Stimulated activated CD4-positive, alpha-beta T cell treated with anti-CD3 and anti-CD28 coated beads, Interleukin-12 subunit alpha, Interleukin-12 subunit beta, amount 100 ng/mL, for 24 hours (primary cell): ENCODE data around the gene MYO7B.

ENCODE experiments used
- DNase-seq, 2 experiments: peaks; one replicate each; pipeline ENCODE4 v3.0.0-alpha.2; 2020; ENCODE audit warnings: low read depth in 2 of 2

The MYO7B gene

DNA sequence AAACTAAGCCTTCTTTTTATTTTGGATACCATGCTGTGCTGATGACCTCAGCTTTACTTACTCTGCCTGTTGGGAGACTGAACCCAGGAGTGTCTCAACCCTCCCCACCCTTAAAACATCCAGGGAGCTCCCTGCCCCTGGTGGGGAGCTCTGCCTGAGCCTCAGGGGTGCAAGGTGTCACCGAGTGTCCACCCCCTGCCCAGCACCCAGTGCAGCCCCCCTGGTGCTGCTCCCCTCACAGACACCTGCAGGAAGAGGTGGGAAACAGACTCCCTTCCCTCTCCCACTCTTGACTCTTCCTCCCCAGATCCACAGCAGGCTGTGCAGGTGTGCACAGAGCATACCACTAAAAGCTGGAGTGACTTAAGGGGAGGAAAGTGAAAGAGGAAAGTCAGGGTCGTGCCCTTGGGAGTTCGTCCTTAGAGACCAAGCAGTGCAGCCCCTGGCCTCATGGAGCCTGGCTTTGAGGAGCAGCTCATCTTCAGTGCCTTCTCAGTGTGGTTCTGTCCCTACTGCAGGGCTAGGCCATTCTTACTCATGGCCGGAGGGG lies 51.3 kb downstream of the MYO7B start:
- DNase-seq: no peak

DNA sequence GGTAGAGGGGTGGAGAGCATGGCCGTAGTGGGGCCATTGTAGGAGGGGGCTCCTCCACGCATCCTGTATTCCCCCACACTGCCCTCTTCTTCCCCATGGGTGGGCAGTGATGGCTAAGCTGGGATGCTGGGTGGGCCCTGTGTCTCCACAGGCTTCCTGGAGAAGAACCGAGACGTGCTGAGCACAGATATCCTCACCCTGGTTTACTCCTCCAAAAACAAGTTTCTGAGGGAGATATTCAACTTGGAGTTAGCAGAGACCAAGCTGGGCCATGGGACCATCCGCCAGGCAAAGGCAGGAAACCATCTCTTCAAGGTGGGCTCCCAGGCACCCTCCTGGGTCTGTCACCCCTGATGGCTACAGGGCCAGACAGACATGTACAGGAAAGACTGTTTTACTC lies 52.8 kb downstream of the MYO7B start:
- no peak for DNase-seq

DNA sequence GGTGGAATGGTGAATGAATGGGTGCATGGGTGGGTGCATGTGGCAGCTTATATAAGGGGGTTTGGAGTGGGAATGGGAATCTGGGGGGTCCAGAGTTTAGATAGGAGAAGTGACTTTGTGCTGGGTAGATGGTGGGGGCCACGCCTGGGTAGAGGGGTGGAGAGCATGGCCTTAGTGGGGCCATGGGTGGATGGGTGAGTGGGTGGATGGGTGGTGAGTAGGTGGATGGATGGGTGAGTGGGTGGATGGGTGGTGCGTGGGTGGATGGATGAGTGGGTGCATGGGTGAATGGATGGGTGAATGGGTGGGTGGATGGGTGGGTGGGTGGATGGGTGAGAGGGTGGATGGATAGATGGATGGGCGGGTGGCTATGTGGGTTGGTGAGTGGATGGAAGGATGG lies 53.9 kb downstream of the MYO7B start:
- DNase-seq: no peak

DNA sequence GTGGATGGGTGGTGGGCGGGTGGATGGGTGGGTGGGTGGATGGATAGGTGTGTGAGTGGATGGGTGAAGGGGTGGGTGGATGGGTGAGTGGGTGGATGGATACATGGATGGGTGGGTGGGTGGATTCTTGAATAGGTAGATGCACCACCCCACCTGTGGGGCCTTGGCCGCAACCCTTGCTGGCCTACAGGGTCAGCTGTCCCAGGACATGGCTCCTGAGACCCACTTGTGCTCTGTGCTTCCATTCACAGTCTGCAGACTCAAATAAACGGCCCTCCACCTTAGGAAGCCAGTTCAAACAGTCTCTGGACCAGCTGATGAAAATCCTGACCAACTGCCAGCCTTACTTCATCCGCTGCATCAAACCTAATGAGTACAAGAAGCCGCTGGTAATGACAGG lies 54.4 kb downstream of the MYO7B start:
- no peak for DNase-seq

DNA sequence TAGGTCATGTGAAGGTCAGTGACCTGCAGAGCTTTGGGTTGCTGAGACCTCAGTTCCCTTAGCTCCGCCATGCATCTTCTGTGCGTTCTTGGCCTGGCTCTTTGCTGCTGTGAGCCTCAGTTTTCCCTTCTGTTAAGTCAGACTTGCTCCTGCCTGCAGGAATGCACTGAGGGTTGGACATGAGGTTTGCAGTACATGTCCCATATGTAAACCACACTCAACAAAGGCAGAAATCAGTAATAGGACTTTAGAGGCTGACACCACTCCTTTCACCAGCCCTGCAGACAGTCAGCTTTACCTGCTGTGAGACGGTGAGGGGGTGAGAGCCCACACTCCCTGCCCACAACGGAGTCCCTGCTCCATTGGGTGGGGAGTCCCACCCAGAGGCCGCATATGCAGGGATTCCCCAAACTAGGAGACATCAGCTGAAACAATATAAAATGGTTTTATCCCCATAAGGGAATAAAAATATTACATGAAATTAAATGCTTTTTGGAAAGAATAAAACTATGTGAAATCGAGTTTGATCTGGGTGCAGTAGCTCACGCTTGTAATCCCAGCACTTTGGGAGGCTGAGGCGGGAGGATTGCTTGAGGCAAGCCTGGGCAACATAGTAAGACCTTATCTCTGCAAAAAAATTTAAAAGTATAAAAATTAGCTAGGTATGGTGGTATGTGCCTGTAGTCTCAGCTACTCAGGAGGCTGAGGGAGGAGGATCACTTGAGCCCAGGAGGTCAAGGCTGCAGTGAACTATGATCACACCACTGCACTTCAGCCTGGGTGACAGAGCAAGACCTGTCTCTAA lies 55.1 kb downstream of the MYO7B start:
- DNase-seq: no peak

DNA sequence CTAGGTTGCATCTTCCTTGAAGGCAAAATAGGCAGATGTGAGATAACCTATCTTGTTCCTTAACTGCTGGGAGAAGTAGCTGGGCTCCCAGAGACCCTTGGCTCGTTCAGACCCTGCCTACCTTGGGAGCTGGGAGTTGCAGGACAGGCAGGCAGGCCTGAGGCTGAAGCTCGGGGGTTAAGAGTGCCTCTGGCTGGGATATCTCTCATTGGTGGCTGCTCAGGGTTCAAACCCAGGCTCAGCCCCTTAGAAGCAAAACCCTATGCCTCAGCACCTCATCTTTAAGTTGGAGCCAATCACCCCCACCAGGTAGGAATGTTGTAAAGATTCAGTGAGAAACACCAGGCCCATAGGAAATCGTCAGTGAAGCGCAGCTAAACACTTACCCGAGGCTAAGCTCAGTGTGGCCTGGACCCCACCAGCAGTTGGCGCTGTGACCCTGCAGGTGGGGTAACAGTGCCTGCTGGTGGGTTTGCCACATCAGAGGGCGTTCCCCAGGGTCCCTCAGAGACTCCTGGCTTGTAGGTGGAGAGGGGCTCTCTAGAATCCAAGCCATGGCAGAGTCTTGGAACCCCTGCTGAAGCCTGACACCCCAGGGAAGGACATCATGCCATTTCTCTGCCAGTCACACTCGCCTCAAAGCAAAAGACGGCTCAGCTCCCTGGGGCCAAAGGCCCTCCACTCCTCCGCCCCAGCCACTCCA lies 55.9 kb downstream of the MYO7B start:
- peak; percentile 35 to 57 for DNase-seq

DNA sequence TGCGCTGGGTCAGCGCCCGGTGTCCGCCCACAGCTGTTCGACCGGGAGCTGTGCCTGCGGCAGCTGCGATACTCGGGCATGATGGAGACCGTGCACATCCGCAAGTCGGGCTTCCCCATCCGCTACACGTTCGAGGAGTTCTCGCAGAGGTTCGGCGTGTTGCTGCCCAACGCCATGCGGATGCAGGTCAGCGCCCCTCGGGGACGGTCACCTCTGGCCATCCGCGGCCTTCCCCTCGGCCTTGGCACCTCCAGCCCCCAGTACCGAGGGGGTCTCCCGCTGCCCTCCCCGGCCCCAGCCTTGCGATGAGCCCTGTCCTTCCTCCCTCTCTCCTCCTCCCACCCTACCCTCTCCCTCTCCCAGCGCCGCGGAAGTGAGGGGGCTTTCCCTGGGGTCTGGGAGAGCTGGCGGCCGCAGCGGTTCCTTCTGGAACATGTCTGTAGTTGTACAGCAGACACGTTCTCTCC lies 57.3 kb downstream of the MYO7B start:
- DNase-seq: no peak

DNA sequence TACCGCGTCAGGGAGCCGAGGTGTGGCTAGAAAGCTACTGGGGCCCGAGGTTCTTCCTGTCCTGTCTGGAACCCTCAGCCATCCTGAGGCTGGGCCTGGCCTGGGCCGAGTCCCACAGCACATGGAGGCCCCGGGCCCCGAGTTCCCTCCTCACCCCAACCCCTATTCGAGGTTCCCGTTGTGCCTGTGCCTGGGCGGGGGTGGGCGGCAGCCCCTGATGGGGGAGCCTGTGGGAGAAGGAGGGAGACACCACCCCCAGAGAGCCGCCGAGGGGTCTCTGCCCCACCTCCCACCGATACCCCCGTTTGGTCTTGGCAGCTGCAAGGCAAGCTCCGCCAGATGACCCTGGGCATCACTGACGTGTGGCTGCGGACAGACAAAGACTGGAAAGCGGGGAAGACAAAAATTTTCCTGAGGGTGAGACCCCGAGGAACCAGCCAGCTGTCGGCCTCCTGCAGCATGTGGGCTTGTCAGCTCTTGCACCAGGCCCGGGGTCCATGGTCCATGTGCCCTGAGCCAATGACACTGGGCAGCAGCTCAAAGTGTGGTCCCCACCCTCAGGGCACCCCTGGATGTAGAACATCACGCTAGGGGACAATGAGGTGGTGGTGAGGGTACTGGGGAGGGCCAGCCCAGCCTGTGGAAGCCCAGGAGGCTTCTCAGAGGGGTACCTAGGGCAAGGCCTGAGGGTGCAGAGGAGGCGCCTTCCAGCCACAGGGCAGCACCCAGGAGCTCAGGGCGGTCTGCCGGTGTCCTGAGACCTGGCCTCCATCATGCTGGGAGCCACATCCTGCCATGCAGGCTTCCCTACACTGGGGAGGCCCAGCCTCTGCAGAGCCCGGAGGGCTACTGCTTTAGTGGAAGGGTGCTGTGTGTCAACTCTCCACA lies 58.0 kb downstream of the MYO7B start:
- no peak for DNase-seq

DNA sequence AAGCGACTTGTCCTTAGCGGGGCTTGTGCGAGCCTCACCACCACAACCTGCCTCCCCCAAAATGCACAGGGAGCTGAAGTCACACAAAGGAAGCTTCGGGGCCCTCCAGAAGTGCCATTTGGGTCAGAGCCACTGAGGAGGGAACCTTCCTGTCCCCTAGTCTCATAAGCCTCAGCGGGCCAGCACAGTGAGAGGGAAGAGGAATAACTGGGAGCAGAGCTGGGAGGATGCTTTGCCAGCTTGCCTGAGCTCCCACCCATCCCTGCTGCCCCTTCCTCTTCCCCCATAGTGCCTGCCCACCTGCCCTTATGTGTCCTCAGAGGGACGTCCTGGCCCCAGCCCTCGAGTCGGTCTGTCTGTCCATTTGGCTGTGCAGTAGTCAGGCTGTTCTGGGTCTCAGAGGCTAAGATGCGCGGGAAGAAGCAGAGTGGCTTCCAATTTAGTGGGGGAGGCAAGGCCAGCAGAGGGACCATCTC lies 58.7 kb downstream of the MYO7B start:
- DNase-seq: no peak

DNA sequence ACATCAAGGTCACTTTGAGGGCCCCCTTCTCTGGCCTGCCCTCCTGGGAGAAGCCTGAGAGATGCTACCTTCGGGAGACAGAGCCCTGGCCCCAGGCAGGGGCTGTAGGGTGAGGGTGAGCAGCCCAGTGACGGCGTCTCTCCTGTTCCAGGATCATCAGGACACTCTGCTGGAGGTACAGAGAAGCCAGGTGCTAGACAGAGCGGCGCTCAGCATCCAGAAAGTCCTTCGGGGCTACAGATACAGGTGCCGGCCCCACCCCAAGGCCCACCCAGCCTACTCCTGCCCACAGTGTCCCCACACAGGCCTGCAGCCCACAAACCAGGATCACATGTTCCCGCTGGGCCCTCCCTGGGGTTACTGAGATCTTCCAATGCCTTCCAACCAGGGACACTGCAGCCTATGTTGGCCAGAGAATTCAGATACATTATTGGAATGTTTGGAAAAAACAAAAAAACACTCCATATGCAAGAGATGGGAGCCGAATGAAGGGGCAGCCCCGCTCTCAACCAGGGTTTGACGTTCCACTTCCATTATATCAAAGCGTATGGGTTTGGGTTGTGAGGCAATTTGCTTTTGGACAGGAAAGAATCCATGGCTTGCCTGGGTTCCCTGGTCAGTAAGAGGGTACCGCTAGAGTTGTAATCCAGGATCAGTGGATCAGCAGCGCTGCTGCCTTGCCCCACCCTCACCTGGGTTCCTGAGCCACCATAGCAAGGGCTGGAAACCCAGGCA lies 61.0 kb downstream of the MYO7B start:
- DNase-seq: no peak

DNA sequence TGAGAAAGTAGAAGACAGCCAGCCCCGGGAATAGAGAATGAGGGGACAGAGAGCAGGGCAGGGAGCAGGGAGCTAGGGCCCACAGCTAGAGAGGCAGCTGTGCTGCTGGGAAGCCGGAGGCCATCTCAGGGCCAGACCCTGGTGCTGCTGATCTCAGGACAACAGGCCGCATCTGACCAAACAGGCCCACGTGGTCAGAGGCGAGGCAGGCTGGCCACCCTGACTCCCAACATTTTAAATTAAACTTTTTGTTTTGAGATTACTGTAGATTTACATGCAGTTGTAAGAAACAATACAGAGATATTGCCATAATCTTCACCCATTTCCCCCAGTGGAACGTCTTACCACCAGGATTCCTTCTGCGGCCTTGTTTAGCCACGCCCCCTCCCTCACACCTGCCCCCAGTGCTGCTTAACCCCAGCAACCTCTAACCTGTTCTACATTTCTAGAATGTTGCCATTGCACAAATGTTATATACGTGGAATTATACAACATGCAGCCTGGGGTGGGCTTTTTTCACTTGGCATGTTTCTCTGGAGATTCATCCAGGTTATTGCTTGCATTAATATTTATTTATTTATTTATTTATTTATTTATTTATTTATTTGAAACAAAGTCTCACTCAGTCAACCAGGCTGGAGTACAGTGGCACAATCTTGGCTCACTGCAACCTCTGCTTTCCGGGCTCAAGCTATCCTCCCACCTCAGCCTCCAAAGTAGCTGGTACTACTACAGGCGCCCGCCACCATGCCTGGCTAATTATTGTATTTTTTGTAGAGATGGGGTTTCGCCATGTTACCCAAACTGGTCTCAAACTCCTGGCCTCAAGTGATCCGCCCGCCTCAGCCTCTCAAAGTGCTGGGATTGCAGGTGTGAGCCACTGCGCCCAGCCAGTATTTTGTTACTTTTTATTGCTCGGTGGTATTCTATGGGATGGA lies 61.8 kb downstream of the MYO7B start:
- no peak for DNase-seq

DNA sequence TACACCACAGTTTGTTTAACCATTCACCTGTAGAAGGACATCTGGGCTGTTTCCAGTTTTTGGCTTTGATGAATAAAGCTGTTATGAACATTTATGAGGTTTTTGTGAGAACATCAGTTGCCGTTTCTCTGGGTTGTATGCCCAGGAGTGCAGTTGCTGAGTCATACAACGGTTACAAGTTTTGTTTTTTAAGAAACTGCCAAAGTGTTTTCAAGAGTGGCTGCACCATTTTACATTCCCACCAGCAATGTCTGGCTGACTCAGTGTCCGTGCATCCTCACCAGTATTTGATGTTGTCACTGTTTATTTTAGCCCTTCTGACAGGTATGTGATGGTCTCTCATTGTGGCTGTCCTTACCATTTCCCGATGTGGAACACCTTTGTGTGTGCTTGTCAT lies 62.5 kb downstream of the MYO7B start:
- no peak for DNase-seq

DNA sequence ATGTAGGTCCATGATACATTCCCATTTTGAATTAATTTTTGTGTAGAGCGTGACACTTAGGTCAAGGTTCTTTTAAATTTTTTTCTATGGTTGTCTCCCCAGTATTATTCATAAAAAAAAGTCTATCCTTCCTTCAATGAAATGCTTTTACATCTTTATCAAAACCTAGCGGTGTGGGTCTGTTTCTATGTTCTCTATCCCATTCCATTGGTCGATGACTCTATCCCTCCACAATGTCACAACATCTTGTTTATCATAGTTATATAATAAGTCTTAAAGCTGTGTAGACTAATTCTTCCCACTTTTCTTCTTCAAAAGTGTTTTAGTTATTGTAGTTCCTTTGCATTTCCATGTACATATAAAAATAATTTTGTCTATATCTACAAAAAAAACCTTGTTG lies 63.2 kb downstream of the MYO7B start:
- no peak for DNase-seq

DNA sequence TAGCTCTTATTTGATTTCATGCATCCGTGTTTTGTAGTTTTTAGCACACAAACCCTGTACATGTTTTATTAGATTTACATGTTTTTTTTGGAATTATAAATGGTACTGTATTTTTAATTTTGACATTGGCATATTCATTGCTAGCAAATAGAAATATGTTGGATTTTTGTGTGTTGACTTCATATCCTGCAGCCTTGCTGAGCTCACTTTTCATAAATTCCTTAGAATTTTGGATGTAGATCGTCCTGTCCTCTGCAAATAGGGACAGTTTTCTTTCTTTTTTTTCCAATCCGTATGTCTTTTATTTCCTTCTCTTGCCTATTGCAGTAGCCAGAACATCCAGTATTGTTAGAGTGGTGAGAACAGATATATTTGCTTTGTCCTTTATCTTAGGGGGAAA lies 63.7 kb downstream of the MYO7B start:
- no peak for DNase-seq

DNA sequence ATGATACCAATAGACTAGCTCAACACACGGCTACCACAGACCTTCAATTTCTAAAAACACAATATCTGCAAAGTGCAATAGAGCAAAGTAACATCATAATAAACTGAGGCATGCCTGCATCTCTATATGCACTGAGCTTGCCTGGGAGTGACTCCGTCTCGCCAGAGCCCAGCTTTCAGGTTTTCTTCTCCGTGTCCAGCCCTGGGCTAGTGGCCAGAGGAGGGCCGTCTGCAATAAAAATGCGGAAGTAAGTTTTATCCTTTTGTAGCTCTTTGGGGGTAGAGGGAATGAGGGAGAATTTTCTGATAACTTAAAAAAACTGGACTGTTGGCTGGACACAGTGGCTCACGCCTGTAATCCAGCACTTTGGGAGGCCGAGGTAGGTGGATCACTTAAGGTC lies 69.5 kb downstream of the MYO7B start:
- DNase-seq: no peak

DNA sequence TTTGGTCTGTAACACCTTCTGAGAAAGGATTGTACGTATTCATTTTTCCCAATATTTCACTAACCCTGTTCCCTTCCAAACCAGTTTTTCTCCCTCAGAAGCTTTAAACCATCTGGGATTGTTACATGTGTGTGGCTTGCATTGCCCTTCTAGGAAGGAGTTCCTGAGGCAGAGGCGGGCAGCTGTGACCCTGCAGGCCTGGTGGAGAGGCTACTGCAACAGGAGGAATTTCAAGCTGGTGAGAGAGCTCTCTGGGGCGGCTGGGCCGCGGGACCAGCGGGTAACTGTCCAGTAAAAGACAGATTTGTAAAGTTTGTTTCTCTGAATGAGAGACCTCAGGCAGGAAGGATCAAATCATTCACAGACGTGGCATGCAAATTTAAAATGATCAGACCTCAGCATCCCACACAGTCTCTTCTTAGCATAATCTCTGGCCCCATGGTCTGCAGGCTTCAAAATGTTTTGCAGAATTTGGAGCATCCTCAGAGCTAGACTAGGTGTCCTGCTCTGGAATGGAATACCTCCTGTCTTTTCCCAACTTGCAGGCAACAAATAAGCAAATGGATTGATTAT lies 70.3 kb downstream of the MYO7B start:
- DNase-seq: no peak

DNA sequence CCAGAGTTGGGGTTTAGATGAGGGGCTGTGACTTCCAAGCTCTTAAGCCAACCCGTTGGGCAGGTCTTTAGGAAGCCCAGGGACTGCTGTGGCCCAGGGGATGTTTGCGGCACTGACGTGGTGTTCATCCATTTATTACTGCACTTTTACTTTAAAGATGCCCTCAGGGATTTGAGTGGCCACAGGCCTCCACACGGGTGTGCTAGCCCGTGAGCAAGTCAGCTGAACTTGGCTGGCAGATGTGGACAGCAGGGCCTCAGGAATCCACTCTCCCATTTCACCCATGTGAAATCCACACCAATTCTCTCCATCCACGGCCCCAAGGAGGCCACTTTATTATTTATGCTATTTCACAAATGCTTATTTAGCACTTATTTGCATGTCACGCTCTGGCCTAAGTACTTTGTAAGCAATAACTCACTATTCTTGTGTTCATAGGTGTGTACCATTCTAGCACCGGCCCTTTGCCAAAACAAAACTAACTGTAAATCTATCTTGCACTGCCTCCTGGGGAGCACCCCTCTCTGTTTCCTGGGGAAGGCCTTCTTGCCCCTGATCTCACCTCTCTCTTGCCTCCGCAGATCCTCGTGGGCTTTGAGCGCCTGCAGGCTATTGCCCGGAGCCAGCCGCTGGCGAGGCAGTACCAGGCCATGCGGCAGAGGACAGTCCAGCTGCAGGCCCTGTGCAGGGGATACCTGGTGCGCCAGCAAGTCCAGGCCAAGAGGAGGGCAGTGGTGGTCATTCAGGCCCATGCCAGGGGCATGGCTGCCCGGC lies 71.3 kb downstream of the MYO7B start:
- no peak for DNase-seq

DNA sequence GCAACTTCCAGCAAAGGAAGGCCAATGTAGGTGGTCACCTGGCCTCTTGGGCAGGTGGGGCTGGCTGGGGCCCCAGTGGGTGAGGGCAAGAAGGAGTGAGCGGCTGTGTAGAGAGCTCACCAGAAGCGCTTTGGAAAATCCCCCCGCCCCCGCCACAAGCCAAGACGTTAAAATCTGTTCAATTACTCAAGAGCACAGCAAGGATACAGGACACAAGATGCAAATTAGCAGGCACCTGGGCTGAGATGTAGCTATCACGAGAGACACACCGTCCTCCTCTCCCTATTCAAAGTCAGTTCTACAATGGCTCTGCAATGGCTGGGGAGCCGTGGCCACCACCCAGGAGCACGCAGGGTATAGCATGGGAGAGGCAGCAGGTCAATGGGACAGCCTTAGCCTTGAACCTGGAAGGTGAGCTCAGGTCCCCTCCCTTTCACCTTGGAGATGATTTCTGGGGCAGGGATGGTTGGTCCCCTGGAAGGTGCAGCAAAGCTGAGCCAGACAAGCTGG lies 72.0 kb downstream of the MYO7B start:
- no peak for DNase-seq
